ENCODE measurements around the gene ISLR.

Gene ISLR

GRCh38 chr15:74171965-74172541 is 1.5 kb upstream of the ISLR start:
- DNase-seq (ENCODE audit: low spot score), result no peak

- DNase-seq (ENCODE audit: low spot score), result no peak
Observed at GRCh38 chr15:74172701-74173379, 670 bp upstream of the ISLR start.

GRCh38 chr15:74174219-74174957 is 878 bp downstream of the ISLR start:
- DNase-seq (ENCODE audit: low spot score), result no peak

GRCh38 chr15:74174958-74175253 is 1.4 kb downstream of the ISLR start:
- DNase-seq (ENCODE audit: low spot score), result no peak

- no peak for DNase-seq (ENCODE audit: low spot score)
Observed at GRCh38 chr15:74175271-74176191, 2.0 kb downstream of the ISLR start.

- DNase-seq (ENCODE audit: low spot score), result no peak
Observed at GRCh38 chr15:74176262-74177214, 3.0 kb downstream of the ISLR start.

- no peak for DNase-seq (ENCODE audit: low spot score)
Observed at GRCh38 chr15:74178326-74179100, 5.0 kb downstream of the ISLR start.

GRCh38 chr15:74179101-74179841 is 5.8 kb downstream of the ISLR start:
- no peak for DNase-seq (ENCODE audit: low spot score)

GRCh38 chr15:74179983-74180880 is 6.7 kb downstream of the ISLR start:
- DNase-seq (ENCODE audit: low spot score), result no peak

GRCh38 chr15:74180881-74181602 is 7.5 kb downstream of the ISLR start:
- no peak for DNase-seq (ENCODE audit: low spot score)

- DNase-seq (ENCODE audit: low spot score), result no peak
Observed at GRCh38 chr15:74182131-74182530, 8.6 kb downstream of the ISLR start.

GRCh38 chr15:74184582-74185091 is 11.1 kb downstream of the ISLR start:
- DNase-seq (ENCODE audit: low spot score), result no peak

- DNase-seq (ENCODE audit: low spot score), result no peak
Observed at GRCh38 chr15:74185710-74186348, 12.3 kb downstream of the ISLR start.

- DNase-seq (ENCODE audit: low spot score), result no peak
Observed at GRCh38 chr15:74188216-74188615, 14.7 kb downstream of the ISLR start.

GRCh38 chr15:74191798-74192197 is 18.3 kb downstream of the ISLR start:
- DNase-seq (ENCODE audit: low spot score), result no peak

- no peak for DNase-seq (ENCODE audit: low spot score)
Observed at GRCh38 chr15:74192751-74193150, 19.2 kb downstream of the ISLR start.

- no peak for DNase-seq (ENCODE audit: low spot score)
Observed at GRCh38 chr15:74193299-74193718, 19.8 kb downstream of the ISLR start.
